Endothelial cell of umbilical vein (primary cell): ENCODE data around the gene INSRR.

ENCODE experiments used
- EZH2 ChIP-seq: IDR thresholded peaks from 2 replicates; pipeline ENCODE4 v1.6.1; 2012; ENCODE audit warnings: borderline replicate concordance, low read depth, mild to moderate bottlenecking, moderate library complexity, low read length, inconsistent platforms; ENCODE audit not compliant: severe bottlenecking
- POLR2A ChIP-seq: IDR thresholded peaks from 2 replicates; pipeline ENCODE4 v1.6.1; 2012; ENCODE audit warnings: low read depth, mild to moderate bottlenecking, control low read depth, low read length
- POLR2AphosphoS5 ChIP-seq: IDR thresholded peaks from 2 replicates; pipeline ENCODE4 v1.6.1; 2012; ENCODE audit warnings: low read depth, mild to moderate bottlenecking, control low read depth, low read length, moderate library complexity; ENCODE audit not compliant: insufficient read depth
- TF ChIP-seq, protein P1 (sequence below), 2 donors: IDR thresholded peaks; 1 replicate in 1 of 2; 2 replicates in 1 of 2; pipeline ENCODE4 v1.5.1; 2011; ENCODE audit warnings: low read length in 2 of 2, mild to moderate bottlenecking in 2 of 2, moderate library complexity in 2 of 2, control low read depth in 1 of 2, inconsistent platforms in 1 of 2, low read depth in 1 of 2; ENCODE audit not compliant: insufficient read depth in 1 of 2; ENCODE audit errors: extremely low read depth in 1 of 2
- TF ChIP-seq, protein P2 (sequence below): IDR thresholded peaks from 2 replicates; pipeline ENCODE4 v1.6.1; 2011; ENCODE audit not compliant: insufficient read depth, insufficient read length

DNA sequence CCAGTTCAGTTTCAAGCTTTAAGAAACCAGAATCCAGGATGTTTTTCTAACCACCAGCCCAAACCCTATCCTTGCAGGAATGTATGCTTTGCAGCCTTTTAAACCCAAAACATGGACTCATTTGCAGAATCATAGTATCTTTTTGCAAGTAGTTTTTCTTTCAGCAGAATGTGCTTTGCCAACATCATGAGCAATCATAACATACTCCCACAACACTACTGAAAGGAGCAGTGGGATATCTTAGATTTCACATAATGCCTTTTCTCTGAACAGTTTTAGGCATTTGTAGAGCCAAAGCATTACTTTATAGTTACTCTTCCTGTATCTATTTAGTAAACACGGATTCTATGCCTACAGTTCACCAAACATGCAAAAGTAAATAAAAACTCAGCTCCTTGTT, 32.3 kb downstream of the INSRR start:
- TF ChIP-seq POLR2A, result no peak
- no peak for TF ChIP-seq EZH2
- no peak for TF ChIP-seq POLR2AphosphoS5
- TF ChIP-seq, protein P1, sequence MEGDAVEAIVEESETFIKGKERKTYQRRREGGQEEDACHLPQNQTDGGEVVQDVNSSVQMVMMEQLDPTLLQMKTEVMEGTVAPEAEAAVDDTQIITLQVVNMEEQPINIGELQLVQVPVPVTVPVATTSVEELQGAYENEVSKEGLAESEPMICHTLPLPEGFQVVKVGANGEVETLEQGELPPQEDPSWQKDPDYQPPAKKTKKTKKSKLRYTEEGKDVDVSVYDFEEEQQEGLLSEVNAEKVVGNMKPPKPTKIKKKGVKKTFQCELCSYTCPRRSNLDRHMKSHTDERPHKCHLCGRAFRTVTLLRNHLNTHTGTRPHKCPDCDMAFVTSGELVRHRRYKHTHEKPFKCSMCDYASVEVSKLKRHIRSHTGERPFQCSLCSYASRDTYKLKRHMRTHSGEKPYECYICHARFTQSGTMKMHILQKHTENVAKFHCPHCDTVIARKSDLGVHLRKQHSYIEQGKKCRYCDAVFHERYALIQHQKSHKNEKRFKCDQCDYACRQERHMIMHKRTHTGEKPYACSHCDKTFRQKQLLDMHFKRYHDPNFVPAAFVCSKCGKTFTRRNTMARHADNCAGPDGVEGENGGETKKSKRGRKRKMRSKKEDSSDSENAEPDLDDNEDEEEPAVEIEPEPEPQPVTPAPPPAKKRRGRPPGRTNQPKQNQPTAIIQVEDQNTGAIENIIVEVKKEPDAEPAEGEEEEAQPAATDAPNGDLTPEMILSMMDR (IDR thresholded peaks at IDR 0.05; ENCODE audit: extremely low read depth in 1 of 2, insufficient read depth in 1 of 2, low read depth in 1 of 2, low read length in 2 of 2), result no peak
- TF ChIP-seq, protein P2, sequence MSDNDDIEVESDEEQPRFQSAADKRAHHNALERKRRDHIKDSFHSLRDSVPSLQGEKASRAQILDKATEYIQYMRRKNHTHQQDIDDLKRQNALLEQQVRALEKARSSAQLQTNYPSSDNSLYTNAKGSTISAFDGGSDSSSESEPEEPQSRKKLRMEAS, result no peak
